NCI-H2227 treated with DMSO at 0.1 percent for 48 hours (cell line): ENCODE data around the gene CD300C.
"Not testable (repeated sequence)": the region's sequence is repeated elsewhere in the genome, so short reads cannot be mapped to it uniquely, and the experiment has no call there.

Source experiments
- DNase-seq: peaks from one replicate; lab custom pipeline; 2025; lab: John Stamatoyannopoulos, UW

The CD300C gene

GRCh38 chr17:74513987-74514631 lies 31.8 kb downstream of the CD300C start:
- no peak for DNase-seq

- DNase-seq, result no peak
These were observed 33.3 kb downstream of the CD300C start for GRCh38 chr17:74512624-74513091.

GRCh38 chr17:74512036-74512435 lies 33.9 kb downstream of the CD300C start:
- DNase-seq, result no peak

GRCh38 chr17:74508156-74508555 lies 37.8 kb downstream of the CD300C start:
- no peak for DNase-seq

- DNase-seq, result not testable (repeated sequence)
These were observed 42.0 kb downstream of the CD300C start for GRCh38 chr17:74503949-74504348.

- DNase-seq, result no peak
These were observed 43.1 kb downstream of the CD300C start for GRCh38 chr17:74502861-74503260.

GRCh38 chr17:74499992-74500391 lies 45.9 kb downstream of the CD300C start:
- no peak for DNase-seq

GRCh38 chr17:74497471-74497870 lies 48.4 kb downstream of the CD300C start:
- DNase-seq, result no peak

- peak; percentile 51 for DNase-seq
These were observed 52.5 kb downstream of the CD300C start for GRCh38 chr17:74493331-74493833.

- no peak for DNase-seq
These were observed 54.3 kb downstream of the CD300C start for GRCh38 chr17:74491626-74492025.
